Lower leg skin (tissue), 3 donors: ENCODE measurements around the gene CTIF.

Source experiments
- CTCF ChIP-seq, 3 donors: fragments of 450-650 bp; IDR thresholded peaks; one replicate each; pipeline ENCODE4 v1.5.1; 2016; ENCODE audit warnings: antibody characterized with exemption in 3 of 3, mild to moderate bottlenecking in 3 of 3, moderate library complexity in 2 of 3
- POLR2A ChIP-seq, 2 donors: fragments of 450-650 bp; IDR thresholded peaks; one replicate each; pipeline ENCODE4 v1.6.1; 2016 to 2017; ENCODE audit warnings: antibody characterized with exemption in 2 of 2, mild to moderate bottlenecking in 1 of 2, moderate library complexity in 1 of 2

GRCh38 chr18:48609820-48610815 is 71.3 kb downstream of the CTIF start:
- TF ChIP-seq CTCF (IDR thresholded peaks at IDR 0.05): no peak
- TF ChIP-seq POLR2A (IDR thresholded peaks at IDR 0.05): no peak
